ENCODE data around the gene METTL6.
"Not testable (repeated sequence)": the region's sequence is repeated elsewhere in the genome, so short reads cannot be mapped to it uniquely, and the experiment has no call there.

The METTL6 gene

GRCh38 chr3:15401936-15402335 lies 25.4 kb downstream of the METTL6 start:
- no peak for DNase-seq

- no peak for DNase-seq
These were observed 27.4 kb downstream of the METTL6 start for GRCh38 chr3:15399970-15400369.

GRCh38 chr3:15398731-15399133 lies 28.6 kb downstream of the METTL6 start:
- not testable (repeated sequence) for DNase-seq

GRCh38 chr3:15393252-15393651 lies 34.1 kb downstream of the METTL6 start:
- not testable (repeated sequence) for DNase-seq

GRCh38 chr3:15391007-15391406 lies 36.3 kb downstream of the METTL6 start:
- DNase-seq, result no peak

- no peak for DNase-seq
These were observed 36.9 kb downstream of the METTL6 start for GRCh38 chr3:15390460-15390859.

GRCh38 chr3:15388335-15388734 lies 39.0 kb downstream of the METTL6 start:
- not testable (repeated sequence) for DNase-seq

- DNase-seq, result no peak
These were observed 39.6 kb downstream of the METTL6 start for GRCh38 chr3:15387735-15388134.

GRCh38 chr3:15387171-15387581 lies 40.2 kb downstream of the METTL6 start:
- no peak for DNase-seq

- DNase-seq, result not testable (repeated sequence)
These were observed 40.7 kb downstream of the METTL6 start for GRCh38 chr3:15386654-15386955.

- no peak for DNase-seq
These were observed 41.3 kb downstream of the METTL6 start for GRCh38 chr3:15385901-15386653.

- DNase-seq, result not testable (repeated sequence)
These were observed 42.1 kb downstream of the METTL6 start for GRCh38 chr3:15385238-15385695.

GRCh38 chr3:15384510-15385237 lies 42.7 kb downstream of the METTL6 start:
- no peak for DNase-seq

GRCh38 chr3:15382405-15382923 lies 44.9 kb downstream of the METTL6 start:
- DNase-seq, result no peak

- no peak for DNase-seq
These were observed 46.1 kb downstream of the METTL6 start for GRCh38 chr3:15380980-15381890.

GRCh38 chr3:15377961-15378791 lies 49.2 kb downstream of the METTL6 start:
- peak; percentile 91 for DNase-seq

- no peak for DNase-seq
These were observed 51.8 kb downstream of the METTL6 start for GRCh38 chr3:15375461-15376000.

- no peak for DNase-seq
These were observed 54.4 kb downstream of the METTL6 start for GRCh38 chr3:15372918-15373317.

GRCh38 chr3:15368561-15369135 lies 58.7 kb downstream of the METTL6 start:
- DNase-seq, result no peak

- DNase-seq, result no peak
These were observed 60.3 kb downstream of the METTL6 start for GRCh38 chr3:15367059-15367458.

GRCh38 chr3:15364078-15364477 lies 63.3 kb downstream of the METTL6 start:
- DNase-seq, result not testable (repeated sequence)

Measured in NCI-H1092 (cell line).